PFSK-1 (cell line): ENCODE measurements around the gene SLC15A1.

Source experiments
- FOXP2 ChIP-seq: optimal IDR thresholded peaks from 2 replicates; pipeline ENCODE3; 2011; ENCODE audit warnings: borderline replicate concordance, control low read depth, inconsistent platforms; ENCODE audit not compliant: insufficient read depth; ENCODE audit errors: extremely low read length, extremely low read depth
- POLR2AphosphoS5 ChIP-seq: IDR thresholded peaks from 2 replicates; pipeline ENCODE4 v1.6.1; 2012; ENCODE audit warnings: low read depth, mild to moderate bottlenecking, control low read depth, low read length, moderate library complexity
- SIN3A ChIP-seq: IDR thresholded peaks from 2 replicates; pipeline ENCODE4 v1.6.1; 2012; ENCODE audit warnings: mild to moderate bottlenecking, low read length, moderate library complexity, borderline replicate concordance; ENCODE audit not compliant: insufficient read depth
- TAF1 ChIP-seq: IDR thresholded peaks from 2 replicates; pipeline ENCODE4 v1.6.1; 2012; ENCODE audit warnings: low read length, control low read depth, borderline replicate concordance; ENCODE audit not compliant: insufficient read depth
- TF ChIP-seq, protein P1 (sequence below), 2 experiments: IDR thresholded peaks; 2 replicates each; pipeline versions ENCODE4 v1.6.1 to v1.8.0; 2011 to 2012; ENCODE audit warnings: low read depth in 2 of 2, low read length in 2 of 2, control low read depth in 1 of 2, inconsistent platforms in 1 of 2, mild to moderate bottlenecking in 1 of 2, moderate library complexity in 1 of 2; ENCODE audit not compliant: insufficient read depth in 1 of 2

GRCh38 chr13:98743377-98743776 lies 9.1 kb downstream of the SLC15A1 start:
- TF ChIP-seq, protein P1, sequence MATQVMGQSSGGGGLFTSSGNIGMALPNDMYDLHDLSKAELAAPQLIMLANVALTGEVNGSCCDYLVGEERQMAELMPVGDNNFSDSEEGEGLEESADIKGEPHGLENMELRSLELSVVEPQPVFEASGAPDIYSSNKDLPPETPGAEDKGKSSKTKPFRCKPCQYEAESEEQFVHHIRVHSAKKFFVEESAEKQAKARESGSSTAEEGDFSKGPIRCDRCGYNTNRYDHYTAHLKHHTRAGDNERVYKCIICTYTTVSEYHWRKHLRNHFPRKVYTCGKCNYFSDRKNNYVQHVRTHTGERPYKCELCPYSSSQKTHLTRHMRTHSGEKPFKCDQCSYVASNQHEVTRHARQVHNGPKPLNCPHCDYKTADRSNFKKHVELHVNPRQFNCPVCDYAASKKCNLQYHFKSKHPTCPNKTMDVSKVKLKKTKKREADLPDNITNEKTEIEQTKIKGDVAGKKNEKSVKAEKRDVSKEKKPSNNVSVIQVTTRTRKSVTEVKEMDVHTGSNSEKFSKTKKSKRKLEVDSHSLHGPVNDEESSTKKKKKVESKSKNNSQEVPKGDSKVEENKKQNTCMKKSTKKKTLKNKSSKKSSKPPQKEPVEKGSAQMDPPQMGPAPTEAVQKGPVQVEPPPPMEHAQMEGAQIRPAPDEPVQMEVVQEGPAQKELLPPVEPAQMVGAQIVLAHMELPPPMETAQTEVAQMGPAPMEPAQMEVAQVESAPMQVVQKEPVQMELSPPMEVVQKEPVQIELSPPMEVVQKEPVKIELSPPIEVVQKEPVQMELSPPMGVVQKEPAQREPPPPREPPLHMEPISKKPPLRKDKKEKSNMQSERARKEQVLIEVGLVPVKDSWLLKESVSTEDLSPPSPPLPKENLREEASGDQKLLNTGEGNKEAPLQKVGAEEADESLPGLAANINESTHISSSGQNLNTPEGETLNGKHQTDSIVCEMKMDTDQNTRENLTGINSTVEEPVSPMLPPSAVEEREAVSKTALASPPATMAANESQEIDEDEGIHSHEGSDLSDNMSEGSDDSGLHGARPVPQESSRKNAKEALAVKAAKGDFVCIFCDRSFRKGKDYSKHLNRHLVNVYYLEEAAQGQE (IDR thresholded peaks at IDR 0.05; ENCODE audit: insufficient read depth in 1 of 2, low read depth in 2 of 2, low read length in 2 of 2): no peak
- no peak for TF ChIP-seq POLR2AphosphoS5
- no peak for TF ChIP-seq TAF1
- TF ChIP-seq SIN3A: no peak
- TF ChIP-seq FOXP2: no peak
